GM23338 (cell line): Measurements from ENCODE around the gene ATG9B. TPM values are rescaled to one million over a fixed set of nuclear protein-coding genes. Genes with fewer than 3 reads are reported as not detected.

ENCODE experiments used
- CREB1 ChIP-seq: fragments of 250-450 bp; sonication (Bioruptor Pico); IDR thresholded peaks from 2 replicates; pipeline ENCODE4 v1.5.0; 2020; ENCODE audit warnings: low read depth, mild to moderate bottlenecking, moderate library complexity
- EZH2phosphoT487 ChIP-seq: fragments of 200-600 bp; sonication (generic); IDR thresholded peaks from one replicate; pipeline ENCODE4 v1.8.1; 2018; ENCODE audit warnings: antibody characterized with exemption; ENCODE audit not compliant: unreplicated experiment
- JUNB ChIP-seq: IDR thresholded peaks from one replicate; pipeline ENCODE4 v1.6.1; 2016; ENCODE audit warnings: antibody characterized with exemption; ENCODE audit not compliant: unreplicated experiment
- NANOG ChIP-seq: IDR thresholded peaks from 2 replicates; pipeline ENCODE4 v1.6.1; 2016; ENCODE audit warnings: antibody characterized with exemption, borderline replicate concordance
- REST ChIP-seq: IDR thresholded peaks from one replicate; pipeline ENCODE4 v1.6.1; 2018; ENCODE audit warnings: antibody characterized with exemption; ENCODE audit not compliant: unreplicated experiment
- STAT1 ChIP-seq: IDR thresholded peaks from one replicate; pipeline ENCODE4 v1.6.1; 2016; ENCODE audit warnings: antibody characterized with exemption; ENCODE audit not compliant: unreplicated experiment
- ZNF114 ChIP-seq: fragments of 250-450 bp; sonication (Bioruptor Pico); IDR thresholded peaks from 2 replicates; pipeline ENCODE4 v1.5.0; 2020; ENCODE audit warnings: mild to moderate bottlenecking, moderate library complexity
- ZNF331 ChIP-seq: fragments of 250-450 bp; sonication (Bioruptor Pico); IDR thresholded peaks from 2 replicates; pipeline ENCODE4 v1.5.0; 2020; ENCODE audit warnings: low read depth, mild to moderate bottlenecking, moderate library complexity
- ZNF462 ChIP-seq: fragments of 250-450 bp; sonication (Bioruptor Pico); IDR thresholded peaks from 2 replicates; pipeline ENCODE4 v1.5.0; 2020; ENCODE audit warnings: mild to moderate bottlenecking, moderate library complexity
- polyA plus RNA-seq: library from polyadenylated mRNA; unstranded; fragments of >200 nt; fragmentation: Nextera tagmentation; extraction: Ambion mirVana; gene quantifications from 2 replicates; pipeline ENCODE4 v1.2.1, GENCODE V29; 2016
- total RNA-seq: library from RNA; depleted of rRNA; stranded (reverse); fragments of >200 nt; shearing (Covaris generic); gene quantifications from 2 replicates; pipeline ENCODE4 v1.2.3, GENCODE V29; 2014

Gene ATG9B
- total and polyA plus RNA-seq, 2 experiments from 2014 or later: 1.2 to 3.4 TPM

GRCh38 chr7:150969475-150969874, 54.8 kb downstream of the ATG9B start (continued):
- TF ChIP-seq ZNF462 (no peak), EZH2phosphoT487 (no peak), ZNF331 (CRISPR knock-in tag) (no peak), NANOG (no peak), STAT1 (no peak), CREB1 (no peak), JUNB (no peak), REST (no peak), ZNF114 (CRISPR knock-in tag) (no peak)
